Stimulated activated naive CD4-positive, alpha-beta T cell (primary cell): Measurements from ENCODE around the gene SPINK5.

Experiments
- DNase-seq, 6 experiments: peaks; one replicate each; lab custom pipeline; 2025; lab: John Stamatoyannopoulos, UW

Gene SPINK5

GRCh38 chr5:148179234-148179824 lies 115.5 kb downstream of the SPINK5 start:
- DNase-seq: peak in 2 of 6 experiments; percentile 44 to 55

GRCh38 chr5:148186248-148187003 lies 122.6 kb downstream of the SPINK5 start:
- DNase-seq: no peak
